ENCODE measurements around the gene C20orf141.

Gene C20orf141

DNA sequence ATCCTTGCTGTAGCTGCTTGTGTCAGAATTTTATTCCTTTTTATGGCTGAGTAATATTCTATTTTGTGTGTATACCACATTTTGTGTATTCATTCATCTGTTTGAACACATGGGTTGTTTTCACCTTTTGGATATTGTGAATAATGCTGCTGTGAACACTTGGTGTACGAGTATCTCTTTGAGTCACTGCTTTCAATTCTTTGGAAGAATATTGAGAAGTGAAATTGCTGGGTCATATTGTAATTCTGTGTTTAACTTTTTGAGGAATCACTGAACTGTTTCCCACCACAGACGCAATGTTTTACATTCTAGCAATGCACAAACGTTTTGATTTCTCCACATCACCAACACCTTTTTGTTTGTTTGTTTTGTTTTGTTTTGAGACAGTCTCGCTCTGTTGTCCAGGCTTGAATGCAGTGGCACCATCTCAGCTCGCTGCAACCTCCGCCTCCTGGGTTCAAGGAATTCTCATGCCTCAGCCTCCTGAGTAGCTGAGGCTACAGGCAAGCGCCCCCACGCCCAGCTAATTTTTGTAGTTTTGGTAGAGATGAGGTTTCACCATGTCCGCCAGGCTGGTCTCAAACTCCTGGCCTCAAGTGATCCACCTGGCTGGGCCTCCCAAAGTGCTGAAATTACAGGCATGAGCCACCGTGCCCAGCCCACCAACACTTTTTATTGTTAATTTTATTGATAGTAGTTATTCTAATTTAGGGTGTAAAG lies 36.0 kb upstream of the C20orf141 start:
- in situ Hi-C loops (cut with MboI; ENCODE audit: low sequenced_read_pairs, unreplicated experiment), result no loop called here
- DNase-seq (ENCODE audit: low spot score), result no peak
- TF ChIP-seq CTCF (IDR thresholded peaks at IDR 0.05; ENCODE audit: borderline replicate concordance, control extremely low read depth, extremely low read depth, insufficient read depth, missing control alignments), result no peak

- no peak for DNase-seq (ENCODE audit: low spot score)
- TF ChIP-seq CTCF (IDR thresholded peaks at IDR 0.05; ENCODE audit: borderline replicate concordance, control extremely low read depth, extremely low read depth, insufficient read depth, missing control alignments), result no peak
- in situ Hi-C loops (cut with MboI; ENCODE audit: low sequenced_read_pairs, unreplicated experiment), result no loop called here
These were observed 33.8 kb upstream of the C20orf141 start for GRCh38 chr20:2780948-2781347.

DNA sequence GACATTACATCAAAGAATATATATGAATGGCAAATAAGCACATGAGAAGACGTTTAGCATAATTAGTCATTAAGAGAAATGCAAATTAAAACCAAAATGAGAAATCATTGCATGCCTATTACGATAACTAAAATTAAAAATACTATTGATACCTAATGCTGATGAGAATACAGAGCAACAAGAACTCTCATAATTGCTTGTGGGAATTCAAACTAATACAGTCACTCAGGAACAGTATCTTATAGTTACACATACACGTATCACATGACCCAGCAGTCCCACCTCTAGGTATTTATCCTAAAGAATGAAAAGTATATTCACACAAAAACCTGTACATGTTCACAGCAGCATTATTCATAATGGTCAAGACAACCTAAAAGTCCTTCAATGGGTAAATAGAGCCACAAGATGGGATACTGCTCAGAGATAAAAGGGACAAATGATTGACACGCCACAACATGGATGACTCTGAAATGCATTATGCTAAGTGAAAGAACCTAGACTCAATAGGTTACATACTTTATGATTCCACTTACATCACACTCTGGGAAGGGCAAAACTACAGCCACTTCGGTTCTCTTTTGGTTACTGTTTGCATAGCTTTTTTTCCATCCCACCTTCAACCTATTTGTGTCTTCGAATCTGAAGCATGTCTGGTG lies 30.8 kb upstream of the C20orf141 start:
- in situ Hi-C loops (cut with MboI; ENCODE audit: low sequenced_read_pairs, unreplicated experiment), result no loop called here
- TF ChIP-seq CTCF (IDR thresholded peaks at IDR 0.05; ENCODE audit: borderline replicate concordance, control extremely low read depth, extremely low read depth, insufficient read depth, missing control alignments), result no peak
- DNase-seq (ENCODE audit: low spot score), result no peak

- in situ Hi-C loops (cut with MboI; ENCODE audit: low sequenced_read_pairs, unreplicated experiment), result no loop called here
- DNase-seq (ENCODE audit: low spot score), result no peak
- no peak for TF ChIP-seq CTCF (IDR thresholded peaks at IDR 0.05; ENCODE audit: borderline replicate concordance, control extremely low read depth, extremely low read depth, insufficient read depth, missing control alignments)
These were observed 21.3 kb upstream of the C20orf141 start for GRCh38 chr20:2793471-2793870.

- in situ Hi-C loops (cut with MboI; ENCODE audit: low sequenced_read_pairs, unreplicated experiment), result no loop called here
- TF ChIP-seq CTCF (IDR thresholded peaks at IDR 0.05; ENCODE audit: borderline replicate concordance, control extremely low read depth, extremely low read depth, insufficient read depth, missing control alignments), result no peak
- no peak for DNase-seq (ENCODE audit: low spot score)
These were observed 20.5 kb upstream of the C20orf141 start for GRCh38 chr20:2794202-2794748.

- no peak for TF ChIP-seq CTCF (IDR thresholded peaks at IDR 0.05; ENCODE audit: borderline replicate concordance, control extremely low read depth, extremely low read depth, insufficient read depth, missing control alignments)
- in situ Hi-C loops (cut with MboI; ENCODE audit: low sequenced_read_pairs, unreplicated experiment), result no loop called here
- no peak for DNase-seq (ENCODE audit: low spot score)
These were observed 19.8 kb upstream of the C20orf141 start for GRCh38 chr20:2794866-2795447.
